Neural progenitor cell (in vitro differentiated cells): ENCODE data around the gene CALN1. TPM values are rescaled to one million over a fixed set of nuclear protein-coding genes. Genes with fewer than 3 reads are reported as not detected.

Source experiments
- DNase-seq: peaks from one replicate; pipeline ENCODE4 v3.0.0-alpha.2; 2016; ENCODE audit warnings: low spot score
- H2AFZ ChIP-seq: fragments of 200-600 bp; sonication (generic); replicated peaks from 2 replicates; pipeline ENCODE4 v1.6.1; 2016; ENCODE audit warnings: antibody characterized with exemption
- H3F3A ChIP-seq: fragments of 200-600 bp; sonication (generic); 2 replicates; pipeline ENCODE4 v1.6.1; 2016; ENCODE audit warnings: antibody characterized with exemption, low read depth
- H3K27ac ChIP-seq: fragments of 200-600 bp; sonication (generic); 2 replicates; pipeline ENCODE4 v1.5.1; 2016; ENCODE audit warnings: mild to moderate bottlenecking
- H3K27me3 ChIP-seq: fragments of 200-600 bp; sonication (generic); 2 replicates; pipeline ENCODE4 v1.6.1; 2016; ENCODE audit warnings: mild to moderate bottlenecking, moderate library complexity
- H3K36me3 ChIP-seq: fragments of 200-600 bp; sonication (generic); 2 replicates; pipeline ENCODE4 v1.5.1; 2016
- H3K4me1 ChIP-seq: fragments of 200-600 bp; sonication (generic); 2 replicates; pipeline ENCODE4 v1.6.1; 2016; ENCODE audit warnings: mixed run types
- H3K4me2 ChIP-seq: fragments of 200-600 bp; sonication (generic); 2 replicates; pipeline ENCODE4 v1.6.1; 2016
- H3K4me3 ChIP-seq: fragments of 200-600 bp; sonication (generic); 2 replicates; pipeline ENCODE4 v1.5.1; 2016
- H3K79me2 ChIP-seq: fragments of 200-600 bp; sonication (generic); 2 replicates; pipeline ENCODE4 v1.6.1; 2016; ENCODE audit warnings: low read depth
- H3K9ac ChIP-seq: fragments of 200-600 bp; sonication (generic); 2 replicates; pipeline ENCODE4 v1.6.1; 2016
- H3K9me3 ChIP-seq: fragments of 200-600 bp; sonication (generic); 2 replicates; pipeline ENCODE4 v1.5.1; 2016; ENCODE audit warnings: low read depth
- H4K20me1 ChIP-seq: fragments of 200-600 bp; sonication (generic); 2 replicates; pipeline ENCODE4 v1.6.1; 2016; ENCODE audit warnings: low read depth
- H3K27ac Mint-ChIP-seq: 3 replicates; pipeline ENCODE4 v1.8.0; 2021; ENCODE audit warnings: mixed read lengths
- H3K27me3 Mint-ChIP-seq: 2 replicates; pipeline ENCODE4 v1.8.0; 2022; ENCODE audit warnings: low read depth, mild to moderate bottlenecking, inconsistent platforms, moderate library complexity, mixed read lengths; ENCODE audit not compliant: insufficient read depth
- H3K36me3 Mint-ChIP-seq: 3 replicates; pipeline ENCODE4 v1.8.0; 2021; ENCODE audit warnings: mixed read lengths
- H3K4me1 Mint-ChIP-seq: 3 replicates; pipeline ENCODE4 v1.8.0; 2021; ENCODE audit warnings: mixed read lengths
- H3K4me3 Mint-ChIP-seq: 3 replicates; pipeline ENCODE4 v1.8.0; 2021; ENCODE audit warnings: mild to moderate bottlenecking, moderate library complexity, mixed read lengths
- H3K9me3 Mint-ChIP-seq: 3 replicates; pipeline ENCODE4 v1.8.0; 2020; ENCODE audit warnings: mixed read lengths
- EZH2 ChIP-seq: fragments of 200-600 bp; sonication (generic); IDR thresholded peaks from 2 replicates; pipeline ENCODE4 v1.6.1; 2017; ENCODE audit warnings: antibody characterized with exemption, mild to moderate bottlenecking, moderate library complexity
- EZH2phosphoT487 ChIP-seq: fragments of 200-600 bp; sonication (generic); IDR thresholded peaks from 2 replicates; pipeline ENCODE4 v1.6.1; 2017; ENCODE audit warnings: antibody characterized with exemption
- total RNA-seq: library from RNA; depleted of rRNA; stranded (reverse); fragments of >200 nt; gene quantifications from 2 replicates; pipeline ENCODE4 v1.2.3, GENCODE V29; 2015; ENCODE audit warnings: low replicate concordance
- TF ChIP-seq, protein P1 (sequence below): fragments of 200-600 bp; sonication (generic); IDR thresholded peaks from 2 replicates; pipeline ENCODE4 v1.5.1; 2017; ENCODE audit warnings: antibody characterized with exemption, mild to moderate bottlenecking

CALN1 gene
- total RNA-seq, 1 donor from 2014 or later = 3.1 TPM

DNA sequence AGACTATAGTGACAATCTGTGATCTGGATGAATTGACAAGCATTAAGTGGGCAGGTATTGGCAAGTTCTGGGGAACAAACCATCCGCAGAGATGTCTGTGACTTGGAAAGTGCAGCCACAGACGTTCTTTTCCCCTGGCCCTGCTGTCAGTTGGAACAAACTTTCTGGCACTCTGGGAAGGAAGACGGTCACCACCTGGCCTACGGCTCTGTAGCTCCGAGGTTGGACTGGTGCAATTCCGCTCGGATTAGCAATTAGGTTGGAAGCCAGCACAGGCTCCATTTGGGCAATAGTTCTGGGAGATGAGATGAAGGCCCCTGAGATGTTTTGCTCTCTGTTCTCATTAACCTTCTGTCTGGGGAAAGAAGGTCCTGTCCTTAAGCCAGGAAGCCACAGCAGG, 437.5 kb downstream of the CALN1 start:
- TF ChIP-seq EZH2phosphoT487 = no peak
- H3K27ac Mint-ChIP-seq = no peak overlapping the region

DNA sequence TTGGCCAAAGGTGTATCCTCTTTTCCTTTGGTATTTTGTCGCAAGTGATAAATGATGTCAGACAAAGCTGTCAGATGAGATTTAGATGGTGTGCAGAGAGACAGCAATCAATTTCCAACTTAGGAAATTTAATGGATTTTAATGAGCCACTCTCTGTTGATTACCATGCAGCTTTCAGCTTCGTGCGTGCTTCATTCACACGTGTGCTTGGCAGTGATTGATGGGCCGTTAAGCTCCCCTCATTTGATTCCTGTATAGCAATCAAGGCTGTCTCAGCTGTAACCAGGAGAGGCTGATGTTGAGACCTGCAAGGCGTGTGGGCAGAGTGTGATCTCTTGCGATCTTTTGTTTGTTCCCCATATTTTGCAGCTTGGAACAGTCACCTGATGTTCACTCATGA, 439.6 kb downstream of the CALN1 start:
- H3K9ac ChIP-seq = no peak overlapping the region
- H4K20me1 ChIP-seq = no peaks in the 10 kb centered on the region
- peaks cover 13% of the 10 kb centered on the region for H3K4me1 Mint-ChIP-seq
- no peaks in the 10 kb centered on the region for H3K9me3 ChIP-seq
- no peak for DNase-seq
- peaks cover 3% of the 10 kb centered on the region for H3K27me3 Mint-ChIP-seq
- TF ChIP-seq, protein P1, sequence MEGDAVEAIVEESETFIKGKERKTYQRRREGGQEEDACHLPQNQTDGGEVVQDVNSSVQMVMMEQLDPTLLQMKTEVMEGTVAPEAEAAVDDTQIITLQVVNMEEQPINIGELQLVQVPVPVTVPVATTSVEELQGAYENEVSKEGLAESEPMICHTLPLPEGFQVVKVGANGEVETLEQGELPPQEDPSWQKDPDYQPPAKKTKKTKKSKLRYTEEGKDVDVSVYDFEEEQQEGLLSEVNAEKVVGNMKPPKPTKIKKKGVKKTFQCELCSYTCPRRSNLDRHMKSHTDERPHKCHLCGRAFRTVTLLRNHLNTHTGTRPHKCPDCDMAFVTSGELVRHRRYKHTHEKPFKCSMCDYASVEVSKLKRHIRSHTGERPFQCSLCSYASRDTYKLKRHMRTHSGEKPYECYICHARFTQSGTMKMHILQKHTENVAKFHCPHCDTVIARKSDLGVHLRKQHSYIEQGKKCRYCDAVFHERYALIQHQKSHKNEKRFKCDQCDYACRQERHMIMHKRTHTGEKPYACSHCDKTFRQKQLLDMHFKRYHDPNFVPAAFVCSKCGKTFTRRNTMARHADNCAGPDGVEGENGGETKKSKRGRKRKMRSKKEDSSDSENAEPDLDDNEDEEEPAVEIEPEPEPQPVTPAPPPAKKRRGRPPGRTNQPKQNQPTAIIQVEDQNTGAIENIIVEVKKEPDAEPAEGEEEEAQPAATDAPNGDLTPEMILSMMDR = no peak
- no peak for TF ChIP-seq EZH2phosphoT487
- no peak for TF ChIP-seq EZH2
- no peaks in the 10 kb centered on the region for H3F3A ChIP-seq
- no peak overlapping the region for H3K27ac Mint-ChIP-seq
- H3K4me3 ChIP-seq = no peak overlapping the region
- no peak overlapping the region for H3K4me3 Mint-ChIP-seq
- no peak overlapping the region for H3K27ac ChIP-seq
- H3K4me2 ChIP-seq = no peak overlapping the region
- no peaks in the 10 kb centered on the region for H3K27me3 ChIP-seq
- peaks cover 6% of the 10 kb centered on the region for H3K9me3 Mint-ChIP-seq
- H3K79me2 ChIP-seq = no peaks in the 10 kb centered on the region
- no peak overlapping the region for H2AFZ ChIP-seq
- H3K36me3 Mint-ChIP-seq = no peaks in the 10 kb centered on the region
- H3K4me1 ChIP-seq = no peaks in the 10 kb centered on the region
- no peaks in the 10 kb centered on the region for H3K36me3 ChIP-seq

More for the DNA sequence above, 437.5 kb downstream of the CALN1 start:
- Histone ChIP-seq H3K4me2 (no peak overlapping the region), H3K27me3 (no peaks in the 10 kb centered on the region), H3K4me1 (no peaks in the 10 kb centered on the region), H3K27ac (no peak overlapping the region), H3K4me3 (no peak overlapping the region), H3K9me3 (no peaks in the 10 kb centered on the region), H4K20me1 (no peaks in the 10 kb centered on the region), H3K9ac (no peak overlapping the region), H3K36me3 (no peaks in the 10 kb centered on the region), H3F3A (no peaks in the 10 kb centered on the region), H3K79me2 (no peaks in the 10 kb centered on the region), H2AFZ (no peak overlapping the region)
- Mint-ChIP-seq H3K4me1 (peaks cover 11% of the 10 kb centered on the region), H3K36me3 (no peaks in the 10 kb centered on the region), H3K9me3 (peaks cover 6% of the 10 kb centered on the region), H3K27me3 (peaks cover 3% of the 10 kb centered on the region), H3K4me3 (no peak overlapping the region)
- DNase-seq = no peak

DNA sequence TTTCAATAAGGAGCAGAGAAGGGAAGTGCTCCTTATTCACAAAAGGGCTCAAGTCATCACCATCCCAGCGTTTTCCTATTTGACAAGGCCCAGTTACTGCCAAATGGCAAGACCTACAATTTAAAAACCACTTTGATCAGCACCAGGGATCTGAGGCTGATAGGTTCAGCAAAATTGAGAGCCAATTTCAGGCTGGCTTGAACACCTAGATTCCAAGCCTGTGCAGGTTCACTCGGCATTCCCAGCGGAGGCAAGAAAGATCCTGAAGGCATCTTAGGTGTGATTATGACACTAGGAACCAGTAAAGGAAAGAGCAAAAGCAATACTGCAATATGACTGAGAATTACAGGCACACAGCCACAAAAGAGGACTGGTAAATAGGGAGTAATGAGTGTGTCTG, 441.4 kb downstream of the CALN1 start:
- peaks cover 3% of the 10 kb centered on the region for H3K9me3 Mint-ChIP-seq
- H3K27me3 Mint-ChIP-seq = peaks cover 3% of the 10 kb centered on the region
- DNase-seq = no peak
- H3K9me3 ChIP-seq = no peaks in the 10 kb centered on the region
- TF ChIP-seq, protein P1 = no peak
- TF ChIP-seq EZH2 (no peak), EZH2phosphoT487 (no peak)
- H3K9ac ChIP-seq = no peak overlapping the region
- H3K4me1 Mint-ChIP-seq = peaks cover 3% of the 10 kb centered on the region
- H3K79me2 ChIP-seq = no peaks in the 10 kb centered on the region
- H3F3A ChIP-seq = no peaks in the 10 kb centered on the region
- no peaks in the 10 kb centered on the region for H3K4me1 ChIP-seq
- H3K27me3 ChIP-seq = no peaks in the 10 kb centered on the region
- no peak overlapping the region for H3K4me2 ChIP-seq
- no peak overlapping the region for H2AFZ ChIP-seq
- no peak overlapping the region for H3K4me3 ChIP-seq
- no peaks in the 10 kb centered on the region for H4K20me1 ChIP-seq
- no peak overlapping the region for H3K4me3 Mint-ChIP-seq
- H3K27ac Mint-ChIP-seq = no peak overlapping the region
- no peak overlapping the region for H3K27ac ChIP-seq
- no peaks in the 10 kb centered on the region for H3K36me3 Mint-ChIP-seq
- H3K36me3 ChIP-seq = no peaks in the 10 kb centered on the region

DNA sequence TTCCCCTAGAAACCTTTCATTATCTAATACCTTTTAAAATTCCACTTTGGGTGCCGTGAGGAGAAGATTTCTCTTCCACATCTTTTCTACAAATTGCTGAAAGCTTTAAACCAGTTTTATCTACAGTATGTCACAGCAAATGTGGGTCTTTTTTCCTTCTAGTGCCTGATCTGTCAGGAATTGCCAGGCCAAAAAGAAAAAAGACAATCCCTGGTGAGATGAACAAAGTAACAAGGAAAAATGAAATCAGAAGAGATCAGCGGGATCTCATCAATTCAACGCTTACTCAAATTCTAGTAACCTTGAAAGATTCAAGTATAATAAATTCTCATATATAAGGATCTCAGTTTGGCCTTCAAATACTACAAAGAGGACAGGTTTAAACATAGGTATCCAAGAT, 449.5 kb downstream of the CALN1 start:
- Mint-ChIP-seq H3K36me3 (no peaks in the 10 kb centered on the region), H3K27ac (no peak overlapping the region), H3K9me3 (no peaks in the 10 kb centered on the region), H3K27me3 (peaks cover 3% of the 10 kb centered on the region), H3K4me1 (peaks cover 5% of the 10 kb centered on the region), H3K4me3 (no peak overlapping the region)
- Histone ChIP-seq H3K4me1 (no peaks in the 10 kb centered on the region), H3K79me2 (no peaks in the 10 kb centered on the region), H3K36me3 (no peaks in the 10 kb centered on the region), H3K4me3 (no peak overlapping the region), H3K27me3 (no peaks in the 10 kb centered on the region), H2AFZ (no peak overlapping the region), H3K27ac (no peak overlapping the region), H3F3A (no peaks in the 10 kb centered on the region), H3K9ac (no peak overlapping the region), H3K4me2 (no peak overlapping the region), H4K20me1 (no peaks in the 10 kb centered on the region), H3K9me3 (no peaks in the 10 kb centered on the region)
- no peak for DNase-seq
- TF ChIP-seq, protein P1 = no peak
- TF ChIP-seq EZH2 = no peak
- TF ChIP-seq EZH2phosphoT487 = no peak
